ENCODE results near the gene KRT26. TPM values are rescaled to one million over a fixed set of nuclear protein-coding genes. Genes with fewer than 3 reads are reported as not detected.

Gene KRT26
- total RNA-seq, 4 donors from 2014 or later, result 9.2 TPM; not detected in 3

- no peak overlapping the region for H3K4me3 ChIP-seq (ENCODE audit: low read depth, poor library complexity, severe bottlenecking)
- intact Hi-C loops (cut with DNase I; ENCODE audit: low total_unique reads), result no loop called here
- DNase-seq (ENCODE audit: low spot score in 2 of 2), result no peak
- TF ChIP-seq CTCF (IDR thresholded peaks at IDR 0.05) (no peak), POLR2A (IDR thresholded peaks at IDR 0.05) (no peak)
- WGBS, 2 donors, result 63 to 75% methylated on average over 2 of the region's 2 CpGs
Measured at GRCh38 chr17:40726919-40727318, 45.1 kb downstream of the KRT26 start.

- TF ChIP-seq POLR2A (IDR thresholded peaks at IDR 0.05) (no peak), CTCF (IDR thresholded peaks at IDR 0.05) (no peak)
- WGBS, 2 donors, result 78 to 85% methylated on average over 1 of the region's 1 CpG
- no peak overlapping the region for H3K4me3 ChIP-seq (ENCODE audit: low read depth, poor library complexity, severe bottlenecking)
- DNase-seq (ENCODE audit: low spot score in 2 of 2), result no peak
- intact Hi-C loops (cut with DNase I; ENCODE audit: low total_unique reads), result no loop called here
Measured at GRCh38 chr17:40724656-40725055, 47.3 kb downstream of the KRT26 start.

- no peak for DNase-seq (ENCODE audit: low spot score in 2 of 2)
- intact Hi-C loops (cut with DNase I; ENCODE audit: low total_unique reads), result no loop called here
- no peak overlapping the region for H3K4me3 ChIP-seq (ENCODE audit: low read depth, poor library complexity, severe bottlenecking)
- 50 to 51% methylated on average over 1 of the region's 1 CpG for WGBS, 2 donors
- no peak for TF ChIP-seq POLR2A (IDR thresholded peaks at IDR 0.05)
- no peak for TF ChIP-seq CTCF (IDR thresholded peaks at IDR 0.05)
Measured at GRCh38 chr17:40722241-40722640, 49.8 kb downstream of the KRT26 start.

- DNase-seq (ENCODE audit: low spot score in 2 of 2), result no peak
- TF ChIP-seq POLR2A (IDR thresholded peaks at IDR 0.05) (no peak), CTCF (IDR thresholded peaks at IDR 0.05) (no peak)
- 38% methylated on average over 2 of the region's 2 CpGs for WGBS, 2 donors
- intact Hi-C loops (cut with DNase I; ENCODE audit: low total_unique reads), result no loop called here
- no peak overlapping the region for H3K4me3 ChIP-seq (ENCODE audit: low read depth, poor library complexity, severe bottlenecking)
Measured at GRCh38 chr17:40720899-40721298, 51.1 kb downstream of the KRT26 start.

GRCh38 chr17:40718930-40719329 is 53.1 kb downstream of the KRT26 start:
- intact Hi-C loops (cut with DNase I; ENCODE audit: low total_unique reads), result no loop called here
- 34 to 42% methylated on average over 8 of the region's 8 CpGs for WGBS, 2 donors
- H3K4me3 ChIP-seq (ENCODE audit: low read depth, poor library complexity, severe bottlenecking), result no peak overlapping the region
- TF ChIP-seq CTCF (IDR thresholded peaks at IDR 0.05) (no peak), POLR2A (IDR thresholded peaks at IDR 0.05) (no peak)
- no peak for DNase-seq (ENCODE audit: low spot score in 2 of 2)

GRCh38 chr17:40717776-40718175 is 54.2 kb downstream of the KRT26 start:
- no peak for DNase-seq (ENCODE audit: low spot score in 2 of 2)
- TF ChIP-seq CTCF (IDR thresholded peaks at IDR 0.05), result no peak
- no peak for TF ChIP-seq POLR2A (IDR thresholded peaks at IDR 0.05)
- 61 to 69% methylated on average over 3 of the region's 3 CpGs for WGBS, 2 donors
- intact Hi-C loops (cut with DNase I; ENCODE audit: low total_unique reads), result no loop called here
- H3K4me3 ChIP-seq (ENCODE audit: low read depth, poor library complexity, severe bottlenecking), result no peak overlapping the region

All from lower leg skin (tissue), 4 donors.